ENCODE measurements around the gene PDE4B. TPM values are rescaled to one million over a fixed set of nuclear protein-coding genes. Genes with fewer than 3 reads are reported as not detected.

The PDE4B gene
- total and polyA plus RNA-seq, 2 of the 13 experiments (the other 11 are each of a cell fraction or from before 2014, with no cell fraction given): not detected

DNA sequence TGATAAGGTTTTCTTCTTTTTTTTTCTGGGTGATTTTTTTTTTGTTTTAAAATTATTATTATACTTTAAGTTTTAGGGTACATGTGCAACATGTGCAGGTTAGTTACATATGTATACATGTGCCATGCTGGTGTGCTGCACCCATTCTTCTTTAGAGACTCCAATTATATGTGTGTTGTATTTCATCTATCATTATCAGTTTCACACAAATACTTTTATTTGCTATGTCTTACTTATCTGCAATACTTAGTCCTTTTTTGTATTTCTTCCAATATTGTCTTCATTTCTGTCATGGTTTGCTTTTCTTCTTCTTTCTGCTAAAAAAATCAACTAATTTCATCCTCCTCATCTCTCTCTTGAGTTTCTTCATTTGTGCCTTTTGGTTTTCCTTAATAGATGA lies 3.9 kb upstream of the PDE4B start:
- no peak for DNase-seq (ENCODE audit: low spot score)
- BruUV-seq (replicated peaks): no TSS peak
- no peak for FAIRE-seq
- H3K79me2 ChIP-seq (ENCODE audit: insufficient read depth, low read length): no peaks in the 10 kb centered on the region
- no peak overlapping the region for H3K27ac ChIP-seq (ENCODE audit: extremely low read length, insufficient read depth, low read length)
- no peaks in the 10 kb centered on the region; a peak in 2 of 5 replicates for H3K27me3 ChIP-seq (ENCODE audit: control insufficient read depth in 1 of 2, insufficient read depth in 2 of 2, low read length in 2 of 2)
- no peak for TF ChIP-seq ZNF776 (CRISPR knock-in tag; IDR thresholded peaks at IDR 0.05)
- TF ChIP-seq ZNF335 (CRISPR knock-in tag; IDR thresholded peaks at IDR 0.05): no peak
- no peak for TF ChIP-seq MEIS2 (CRISPR knock-in tag; IDR thresholded peaks at IDR 0.05)
- TF ChIP-seq ZNF773 (CRISPR knock-in tag; IDR thresholded peaks at IDR 0.05; ENCODE audit: borderline replicate concordance): no peak
- TF ChIP-seq GMEB1 (CRISPR knock-in tag; IDR thresholded peaks at IDR 0.05; ENCODE audit: borderline replicate concordance): no peak
- no peak for TF ChIP-seq ZKSCAN5 (CRISPR knock-in tag; IDR thresholded peaks at IDR 0.05)
- TF ChIP-seq HNRNPH1 (optimal IDR thresholded peaks at IDR 0.05; ENCODE audit: low read depth, low read length): no peak
- no peak for TF ChIP-seq ZNF777 (CRISPR knock-in tag; IDR thresholded peaks at IDR 0.05)
- no peak for TF ChIP-seq FOXM1 (CRISPR knock-in tag; IDR thresholded peaks at IDR 0.05)
- no peak for TF ChIP-seq DZIP1 (CRISPR knock-in tag; IDR thresholded peaks at IDR 0.05)
- no peak for TF ChIP-seq GTF3A (CRISPR knock-in tag; conservative IDR thresholded peaks at IDR 0.05)
- TF ChIP-seq KLF15 (CRISPR knock-in tag; IDR thresholded peaks at IDR 0.05; ENCODE audit: borderline replicate concordance): no peak
- TF ChIP-seq RNF219 (CRISPR knock-in tag; IDR thresholded peaks at IDR 0.05): no peak
- no peak for TF ChIP-seq ARNT2 (CRISPR knock-in tag; IDR thresholded peaks at IDR 0.05; ENCODE audit: low read depth)
- TF ChIP-seq KMT2B (CRISPR knock-in tag; IDR thresholded peaks at IDR 0.05): no peak
- no peak for TF ChIP-seq ZNF816 (CRISPR knock-in tag; IDR thresholded peaks at IDR 0.05; ENCODE audit: borderline replicate concordance)
- CTCF ChIA-PET (ENCODE audit: low intra/inter-chr PET ratio, low total read pairs): no interaction called here
- ATAC-seq: no peak
- H3K4me3 ChIP-seq (replicated peaks in 1 of 3; ENCODE audit: insufficient read depth in 1 of 3, low read depth in 2 of 3, low read length in 3 of 3): no peak overlapping the region
- H3K4me2 ChIP-seq (ENCODE audit: low read depth, low read length): no peak overlapping the region
- no peak overlapping the region for H2AFZ ChIP-seq (ENCODE audit: low read length)
- POLR2A ChIA-PET: no interaction called here
- in situ Hi-C loops (cut with HindIII; ENCODE audit: extremely low pct_ligation_motif_present, low pct_unique_long_range_greater_than_20kb): no loop called here
- H3K9ac ChIP-seq (ENCODE audit: insufficient read depth, low read depth, low read length): no peak overlapping the region
- H4K20me1 ChIP-seq (ENCODE audit: insufficient read depth, low read length): no peaks in the 10 kb centered on the region
- H3K9me3 ChIP-seq (ENCODE audit: low read length): peaks cover 14% of the 10 kb centered on the region
- no peaks in the 10 kb centered on the region for H3K36me3 ChIP-seq (replicated peaks in 1 of 2; ENCODE audit: control insufficient read depth in 1 of 2, insufficient read depth in 2 of 2, low read length in 2 of 2)
- no peaks in the 10 kb centered on the region for H3K4me1 ChIP-seq (ENCODE audit: insufficient read depth, low read length)
- intact Hi-C loops (cut with micrococcal nuclease; ENCODE audit: unreplicated experiment): no loop called here

All from HepG2 (cell line).